Measurements from ENCODE around the gene ATP8A2.

Gene ATP8A2

GRCh38 chr13:25733001-25733491 lies 361.3 kb downstream of the ATP8A2 start:
- DNase-seq: peak; percentile 68

- DNase-seq: no peak
These were observed 362.1 kb downstream of the ATP8A2 start for GRCh38 chr13:25733696-25734435.

- peak; percentile 62 for DNase-seq
These were observed 366.8 kb downstream of the ATP8A2 start for GRCh38 chr13:25738342-25739196.

- no peak for DNase-seq
These were observed 367.6 kb downstream of the ATP8A2 start for GRCh38 chr13:25739376-25739775.

GRCh38 chr13:25741796-25742195 lies 370.0 kb downstream of the ATP8A2 start:
- no peak for DNase-seq

GRCh38 chr13:25742220-25742619 lies 370.4 kb downstream of the ATP8A2 start:
- DNase-seq: no peak

- DNase-seq: peak; percentile 22
These were observed 371.6 kb downstream of the ATP8A2 start for GRCh38 chr13:25743421-25743820.

GRCh38 chr13:25744178-25744577 lies 372.4 kb downstream of the ATP8A2 start:
- DNase-seq: no peak

- no peak for DNase-seq
These were observed 374.4 kb downstream of the ATP8A2 start for GRCh38 chr13:25746131-25746530.

- DNase-seq: peak; percentile 85
These were observed 381.3 kb downstream of the ATP8A2 start for GRCh38 chr13:25752957-25753551.

GRCh38 chr13:25753976-25754375 lies 382.2 kb downstream of the ATP8A2 start:
- DNase-seq: no peak

- DNase-seq: no peak
These were observed 384.5 kb downstream of the ATP8A2 start for GRCh38 chr13:25756251-25756650.

- DNase-seq: no peak
These were observed 385.1 kb downstream of the ATP8A2 start for GRCh38 chr13:25756912-25757311.

GRCh38 chr13:25761041-25761440 lies 389.3 kb downstream of the ATP8A2 start:
- DNase-seq: no peak

- DNase-seq: no peak
These were observed 390.5 kb downstream of the ATP8A2 start for GRCh38 chr13:25762281-25762680.

GRCh38 chr13:25762795-25763377 lies 391.1 kb downstream of the ATP8A2 start:
- no peak for DNase-seq

- DNase-seq: no peak
These were observed 392.6 kb downstream of the ATP8A2 start for GRCh38 chr13:25764378-25764777.

- no peak for DNase-seq
These were observed 393.5 kb downstream of the ATP8A2 start for GRCh38 chr13:25765266-25765665.

- no peak for DNase-seq
These were observed 394.8 kb downstream of the ATP8A2 start for GRCh38 chr13:25766576-25766975.

- DNase-seq: no peak
These were observed 395.2 kb downstream of the ATP8A2 start for GRCh38 chr13:25766991-25767390.

GRCh38 chr13:25768376-25768775 lies 396.6 kb downstream of the ATP8A2 start:
- DNase-seq: no peak

GRCh38 chr13:25768838-25769237 lies 397.1 kb downstream of the ATP8A2 start:
- peak; percentile 58 for DNase-seq

- DNase-seq: no peak
These were observed 398.8 kb downstream of the ATP8A2 start for GRCh38 chr13:25770601-25771000.
